Activated CD4-positive, alpha-beta T cell treated with anti-CD3 and anti-CD28 coated beads, Interleukin-2, Interleukin-4, amounts not matched to agents 100 ng/mL and 50 ng/mL, durations not matched to agents 16 hours and 8 hours (primary cell): ENCODE results near the gene HNRNPC.

Source experiments
- DNase-seq: peaks from one replicate; pipeline ENCODE4 v3.0.0-alpha.2; 2020; ENCODE audit warnings: low spot score

The HNRNPC gene

DNA sequence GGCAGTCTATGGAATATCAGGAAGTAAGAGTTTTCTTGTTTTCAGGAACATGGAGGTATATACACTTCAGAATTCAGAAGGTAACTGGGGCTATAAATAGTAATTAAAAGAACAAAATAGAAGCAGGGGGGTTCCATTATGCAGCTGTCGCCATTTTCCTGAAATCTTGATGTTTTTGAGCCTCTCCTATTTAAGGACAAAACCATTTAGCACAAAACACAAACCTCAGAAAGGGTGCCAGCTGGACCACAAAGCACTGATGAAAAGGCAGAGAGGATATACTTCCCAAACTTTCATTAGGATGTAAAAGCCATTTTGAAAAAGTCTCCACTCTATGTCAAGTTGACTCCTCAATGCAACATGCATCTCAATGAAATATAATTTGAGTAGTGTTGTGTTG, 59.2 kb downstream of the HNRNPC start:
- no peak for DNase-seq

DNA sequence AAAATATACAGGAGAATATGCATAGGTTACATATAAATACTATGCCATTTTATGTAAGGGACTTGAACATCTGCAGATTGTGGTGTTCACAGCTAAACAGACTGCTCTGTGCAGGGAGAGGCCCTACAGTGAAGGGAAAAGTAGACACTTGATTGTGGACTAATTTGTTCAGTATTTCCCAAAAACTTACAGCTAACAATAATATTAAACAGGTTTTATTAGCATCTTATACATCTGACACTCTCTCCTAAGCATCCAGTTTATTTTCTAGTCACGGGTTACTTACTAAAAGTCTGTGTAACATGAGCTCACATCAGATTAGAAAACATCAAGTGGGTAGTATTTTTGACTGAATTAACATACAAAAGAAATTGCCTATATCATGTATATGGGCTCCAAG, 60.1 kb downstream of the HNRNPC start:
- DNase-seq = no peak

DNA sequence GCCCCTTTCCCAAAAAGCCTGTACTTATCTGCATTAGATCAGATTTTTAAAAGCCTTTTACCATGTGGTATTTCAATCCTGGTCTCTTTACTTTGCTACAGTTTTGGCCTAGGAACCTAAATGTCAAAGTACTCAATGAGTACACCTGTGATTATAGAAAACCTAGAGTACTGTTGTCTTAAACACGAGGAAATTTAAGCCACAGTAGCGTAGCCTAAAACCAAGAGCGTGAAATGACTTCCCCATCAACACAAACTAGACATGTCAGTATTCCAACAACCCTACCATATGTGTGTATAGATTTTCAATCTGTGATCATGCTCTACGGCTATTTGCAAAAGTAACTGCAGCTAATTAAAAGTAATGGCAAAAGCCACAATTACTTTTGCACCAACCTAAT, 60.7 kb downstream of the HNRNPC start:
- no peak for DNase-seq

DNA sequence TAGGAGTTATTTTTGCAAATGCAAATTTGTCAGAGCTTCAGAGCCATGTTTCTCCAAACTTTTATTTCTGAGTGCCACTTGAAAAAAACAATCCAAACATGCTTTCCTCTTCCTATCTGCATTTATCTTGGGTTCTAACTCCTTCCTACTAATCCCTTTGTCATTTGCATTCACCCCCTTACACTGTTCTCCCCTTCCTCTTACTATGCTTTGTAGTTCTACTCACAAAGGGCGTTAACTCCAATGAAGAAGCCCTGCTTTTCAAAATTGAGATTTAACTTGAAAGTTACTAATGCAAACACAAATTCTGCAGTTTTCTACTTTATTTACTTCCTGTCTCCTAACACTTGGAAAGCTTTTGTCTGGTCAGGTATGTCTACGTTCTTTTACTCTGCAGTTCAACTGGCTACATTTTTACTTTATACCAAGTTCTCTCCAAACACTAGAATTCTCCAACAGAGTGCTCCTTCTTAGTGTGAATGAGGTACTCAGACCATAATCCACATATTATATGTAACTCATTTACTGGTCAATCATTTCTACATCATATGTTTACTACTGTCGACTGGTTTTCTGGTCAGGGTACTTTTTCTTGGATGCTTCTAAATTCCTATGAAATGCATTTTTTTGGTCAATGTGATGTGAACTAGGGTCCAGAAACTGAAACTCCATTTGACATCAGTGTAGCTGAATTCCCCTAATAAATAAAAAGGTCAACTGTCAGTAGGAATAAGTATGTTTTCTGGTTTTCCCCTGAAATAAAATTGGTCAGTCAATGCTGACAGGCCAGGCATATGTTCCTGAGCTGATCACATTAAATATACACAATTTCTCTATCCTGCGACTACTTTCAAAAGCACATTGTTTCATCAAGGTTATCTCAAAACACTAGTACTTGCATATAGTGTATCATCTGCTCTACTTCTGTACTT, 62.2 kb downstream of the HNRNPC start:
- DNase-seq = no peak

DNA sequence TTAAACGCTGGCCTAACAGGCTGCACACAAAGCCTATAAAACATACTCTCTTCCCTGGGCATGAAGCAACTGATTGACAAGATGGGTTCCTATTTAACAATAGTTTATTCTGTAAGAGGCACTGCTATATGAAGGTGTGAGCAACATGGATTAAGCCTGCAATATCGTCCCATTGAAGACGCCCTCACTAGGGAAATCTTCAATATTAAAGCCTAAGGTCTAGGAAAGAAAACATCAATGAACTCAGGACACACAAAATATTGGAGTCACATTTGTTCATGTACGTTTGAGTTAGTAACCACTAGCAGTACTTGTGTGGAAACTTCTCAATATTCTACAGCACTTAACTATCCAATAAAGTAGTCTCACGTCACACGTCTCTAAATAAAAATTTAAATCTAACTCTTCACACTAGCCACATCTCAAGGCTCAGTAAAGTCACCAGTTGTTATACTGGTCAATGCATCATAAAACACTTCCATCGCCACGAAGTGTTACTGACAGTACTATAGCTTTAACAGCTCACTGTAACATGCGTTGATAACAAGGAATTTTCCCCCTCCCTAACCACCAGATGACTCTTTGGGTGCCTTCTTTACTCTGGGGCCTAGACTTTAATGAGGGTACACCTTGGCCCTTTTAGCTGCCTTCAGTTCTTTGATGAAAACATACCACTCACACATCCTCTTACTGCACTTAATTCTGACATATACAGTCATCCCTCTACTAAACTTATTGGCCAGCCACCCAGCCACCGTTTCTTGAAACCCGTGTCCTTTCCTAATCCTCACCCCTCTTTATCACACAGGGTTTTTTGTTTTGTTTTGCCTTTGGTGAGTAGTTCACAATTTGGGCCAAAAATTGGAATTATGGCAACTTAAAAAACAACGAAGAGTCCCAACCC, 63.3 kb downstream of the HNRNPC start:
- DNase-seq = no peak

DNA sequence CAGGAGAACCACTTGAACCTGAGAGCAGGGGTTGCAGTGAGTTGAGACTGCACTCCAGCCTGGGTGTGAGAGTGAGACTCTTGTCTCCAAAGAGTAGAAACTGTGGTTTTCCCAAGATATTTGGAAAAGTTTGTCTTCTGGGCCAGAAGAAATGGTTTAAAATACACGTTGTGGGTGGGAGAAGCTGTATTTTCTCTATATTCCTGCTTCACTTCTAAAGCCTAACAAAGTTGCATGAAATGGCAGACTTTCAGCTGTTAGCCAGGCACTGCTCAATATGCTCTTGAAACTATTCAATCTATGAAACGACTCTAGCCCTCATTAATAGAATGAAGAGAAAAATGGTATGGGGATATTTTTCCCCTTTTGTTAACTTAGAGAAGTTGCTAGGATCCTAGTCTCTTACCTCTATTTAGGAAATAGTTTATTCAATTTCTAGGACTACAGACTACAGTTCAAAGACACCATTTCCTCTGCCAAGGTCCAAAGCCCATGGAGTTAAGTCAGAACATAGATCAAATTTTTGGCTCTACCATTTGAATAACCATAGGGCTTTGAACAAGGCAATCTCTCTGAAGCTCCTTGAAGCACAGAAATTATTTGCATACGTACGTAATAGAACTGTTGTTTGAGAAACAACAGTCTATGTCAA, 64.1 kb downstream of the HNRNPC start:
- no peak for DNase-seq

DNA sequence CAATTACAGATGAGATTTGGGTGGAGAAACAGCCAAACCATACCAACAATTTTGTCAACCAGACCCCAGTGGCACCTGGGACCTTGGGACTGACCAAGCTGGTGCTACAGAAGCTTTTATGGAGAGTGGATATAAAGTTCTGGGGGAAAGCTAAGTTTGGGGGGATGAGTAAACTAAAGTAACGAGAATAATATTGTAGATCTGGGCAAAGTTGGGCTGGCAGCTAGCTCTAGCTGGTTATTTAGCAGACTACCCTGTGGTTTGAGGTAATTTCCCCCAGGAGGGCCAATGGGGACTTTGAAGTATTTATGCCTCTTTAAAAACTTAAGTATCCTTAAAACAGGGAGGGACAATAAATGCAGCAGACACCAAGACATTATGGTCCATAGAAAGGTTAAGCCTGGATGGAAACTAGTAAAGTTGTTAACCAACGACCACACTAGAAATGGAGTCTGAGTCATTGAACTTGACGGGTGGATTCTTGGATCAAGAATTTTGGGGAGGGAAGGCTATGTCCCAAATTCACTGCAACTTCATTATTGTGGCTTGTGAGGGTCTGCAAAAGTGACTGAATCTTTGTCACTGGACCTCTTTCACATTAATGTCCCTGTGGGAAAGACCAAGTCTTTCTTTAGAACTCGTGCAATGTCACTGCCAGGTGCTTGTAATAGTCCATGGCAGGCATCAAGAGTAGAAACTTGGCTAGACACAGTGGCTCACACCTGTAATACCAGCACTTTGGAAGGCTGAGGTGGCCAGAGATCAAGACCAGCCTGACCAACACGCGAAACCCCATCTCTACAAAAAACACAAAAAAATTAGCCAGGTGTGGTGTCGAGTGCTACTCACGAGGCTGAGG, 64.8 kb downstream of the HNRNPC start:
- DNase-seq = no peak

DNA sequence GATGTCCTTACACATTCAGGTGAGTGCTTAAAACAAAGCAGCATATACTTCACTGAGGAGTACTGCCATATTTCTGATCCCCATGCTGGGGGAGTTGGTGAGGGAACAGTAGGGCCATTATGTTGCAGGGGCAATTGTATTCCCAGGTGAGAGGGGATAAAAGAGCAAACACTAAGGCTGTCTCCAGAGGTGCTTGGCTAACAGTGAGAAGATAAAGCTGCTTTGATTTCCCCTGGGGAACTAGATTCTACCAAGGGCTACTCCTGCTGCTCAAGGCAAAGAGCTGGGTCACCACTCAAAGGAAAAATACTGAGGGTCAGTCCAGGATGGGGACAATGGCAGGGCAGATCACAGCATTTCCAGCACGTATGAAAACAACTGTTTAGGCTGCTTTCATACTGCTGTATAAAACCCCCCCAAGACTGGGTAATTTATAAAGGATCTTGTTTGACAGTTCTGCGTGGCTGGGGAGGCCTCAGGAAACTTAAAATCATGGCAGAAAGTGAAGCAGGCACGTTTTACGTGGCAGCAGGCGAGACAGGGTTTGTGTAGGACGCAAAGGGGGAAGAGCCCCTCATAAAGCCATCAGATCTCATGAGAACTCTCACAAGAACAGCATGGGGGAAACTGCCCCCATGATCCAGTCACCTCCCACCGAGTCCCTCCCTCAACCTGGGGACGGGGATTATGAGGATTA, 65.6 kb downstream of the HNRNPC start:
- DNase-seq = no peak

DNA sequence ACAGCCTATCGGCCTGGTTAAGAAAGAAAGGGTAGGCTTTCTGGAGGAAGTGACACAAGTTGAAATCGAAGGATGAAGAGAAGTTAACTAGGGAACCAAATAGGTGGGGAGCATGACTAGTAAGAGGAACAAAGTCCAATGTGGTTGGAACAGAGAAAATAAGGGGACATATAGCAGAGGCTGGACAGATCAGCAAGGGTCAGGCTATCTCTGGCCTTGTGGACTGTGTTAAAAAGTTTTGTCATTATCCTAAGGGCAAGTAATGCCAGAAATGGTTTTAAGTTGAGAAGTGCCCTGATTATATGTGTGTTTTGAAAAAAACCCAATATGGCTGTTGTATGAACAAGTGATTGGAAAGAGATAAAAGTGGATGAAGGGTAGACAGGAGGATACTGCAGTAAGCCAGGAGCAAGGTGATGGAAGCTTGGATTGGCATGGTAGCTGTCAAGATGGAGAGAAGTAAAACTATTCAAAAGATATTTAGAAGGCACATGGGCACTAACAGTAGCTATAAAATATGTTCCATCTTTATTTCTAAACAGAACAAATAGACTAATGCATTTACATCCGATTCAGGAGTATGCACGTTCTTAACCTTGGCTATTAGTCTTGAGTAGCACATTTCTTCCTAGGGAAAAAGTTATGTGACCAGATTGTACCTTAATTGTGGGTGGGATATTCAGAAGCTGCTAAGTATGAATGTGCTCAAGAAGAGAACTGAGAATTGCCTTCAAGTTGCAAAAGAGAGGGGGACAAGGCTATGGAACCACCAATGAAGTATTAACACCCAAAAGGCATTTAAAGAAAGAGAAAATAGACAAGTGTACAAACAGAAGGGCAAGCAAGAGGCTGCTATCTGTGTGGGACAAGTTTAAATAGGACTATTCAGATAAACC, 66.5 kb downstream of the HNRNPC start:
- DNase-seq = no peak

DNA sequence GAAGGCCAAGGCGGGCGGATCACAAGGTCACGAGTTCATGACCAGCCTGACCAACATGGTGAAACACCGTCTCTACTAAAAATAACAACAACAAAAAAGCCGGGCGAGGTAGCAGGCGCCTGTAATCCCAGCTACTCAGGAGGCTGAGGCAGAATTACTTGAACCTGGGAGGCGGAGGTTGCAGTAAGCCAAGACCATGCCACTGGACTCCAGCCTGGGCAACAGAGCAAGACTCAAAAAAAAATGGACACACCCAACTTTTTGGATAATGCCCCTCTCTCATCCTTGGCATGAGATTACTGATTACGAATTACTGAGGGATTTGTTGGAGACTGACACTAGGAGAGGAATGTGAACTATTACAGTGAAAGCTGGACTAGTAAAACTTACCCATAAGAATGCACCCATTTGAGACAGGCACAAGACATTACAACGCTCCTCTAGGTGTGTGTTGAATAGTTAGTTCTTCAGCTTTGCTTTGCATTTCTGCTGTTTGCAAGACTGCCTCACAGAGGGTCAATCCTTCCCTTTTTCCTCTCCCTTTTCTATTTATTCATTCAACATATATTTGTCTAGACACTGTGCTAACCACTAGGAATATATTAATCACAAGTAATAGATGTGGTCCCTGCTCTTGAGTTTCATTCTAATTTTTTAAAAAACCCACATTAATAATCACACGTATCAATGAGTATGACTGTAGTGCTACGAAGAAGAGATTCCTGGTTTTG, 67.3 kb downstream of the HNRNPC start:
- no peak for DNase-seq

DNA sequence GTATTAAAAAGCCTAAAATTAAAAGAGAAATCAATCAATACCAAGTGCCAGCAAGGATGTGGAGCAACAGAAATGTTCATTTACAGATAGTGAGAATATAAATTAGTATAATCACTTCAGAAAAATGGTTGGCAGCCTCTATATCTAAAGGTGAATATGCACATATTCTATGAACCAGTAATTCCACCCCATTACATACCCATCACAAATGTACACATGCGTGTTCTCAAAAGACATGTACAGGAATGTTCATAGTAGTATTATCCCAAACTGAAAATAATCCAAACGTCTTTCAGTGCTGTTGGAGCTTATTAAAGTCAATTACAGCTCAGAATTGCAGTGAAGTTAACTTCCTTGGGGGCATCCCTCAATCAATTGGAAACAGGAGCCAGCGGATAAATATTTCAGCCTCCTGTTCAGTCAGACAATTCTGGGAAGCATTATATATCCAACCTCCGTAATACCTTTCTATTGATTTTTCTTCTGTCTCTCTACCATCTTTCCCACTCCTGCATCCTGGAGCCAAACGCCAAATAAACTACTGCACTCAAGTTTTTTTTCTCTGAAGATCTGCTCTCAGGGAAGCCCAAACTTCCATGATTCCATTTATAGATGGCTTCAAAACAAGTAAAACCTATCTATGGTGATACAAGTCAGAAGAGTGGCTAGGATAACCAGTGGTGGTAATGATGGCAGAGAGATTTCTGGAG, 68.3 kb downstream of the HNRNPC start:
- no peak for DNase-seq

DNA sequence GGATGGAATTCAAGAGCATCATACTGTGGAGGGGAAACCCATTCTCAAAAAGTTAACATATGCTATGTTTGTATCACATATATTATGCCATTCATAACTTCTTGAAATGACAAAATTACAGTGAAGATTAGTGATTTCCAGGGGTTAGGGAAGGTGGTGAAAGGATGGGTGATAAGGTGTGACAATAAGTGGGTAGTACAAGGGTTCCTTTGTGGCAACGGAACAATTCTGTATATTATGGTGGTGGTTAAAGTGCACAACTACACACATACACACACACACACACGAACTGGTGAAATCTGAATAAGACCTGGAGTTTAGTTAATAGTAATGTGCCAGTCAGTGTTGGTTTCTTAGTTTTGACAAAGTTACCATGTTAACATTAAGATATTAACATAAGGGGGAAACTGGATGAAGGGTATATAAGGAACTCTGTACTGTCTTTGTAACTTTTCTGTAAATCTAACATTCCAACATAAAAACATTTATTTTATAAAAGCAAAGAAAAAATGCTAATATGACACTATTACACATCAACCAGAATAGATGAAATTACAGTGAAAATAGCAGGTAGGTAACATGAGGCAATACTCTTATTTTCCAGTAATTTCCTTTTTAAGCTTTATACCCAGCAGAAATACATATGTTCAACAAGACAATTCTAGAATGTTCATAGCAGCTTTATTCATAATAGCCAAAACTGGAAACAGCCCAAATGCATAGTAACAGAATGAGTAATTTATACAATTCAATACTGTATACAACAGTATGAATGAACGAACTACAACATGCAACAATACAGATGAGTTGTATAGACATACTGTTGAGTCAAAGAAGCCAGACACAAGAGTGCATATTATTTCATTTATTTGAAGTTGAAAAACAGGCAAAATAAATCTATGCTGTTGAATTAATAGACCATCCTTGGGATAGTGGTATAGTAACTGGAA, 69.4 kb downstream of the HNRNPC start:
- DNase-seq = no peak

DNA sequence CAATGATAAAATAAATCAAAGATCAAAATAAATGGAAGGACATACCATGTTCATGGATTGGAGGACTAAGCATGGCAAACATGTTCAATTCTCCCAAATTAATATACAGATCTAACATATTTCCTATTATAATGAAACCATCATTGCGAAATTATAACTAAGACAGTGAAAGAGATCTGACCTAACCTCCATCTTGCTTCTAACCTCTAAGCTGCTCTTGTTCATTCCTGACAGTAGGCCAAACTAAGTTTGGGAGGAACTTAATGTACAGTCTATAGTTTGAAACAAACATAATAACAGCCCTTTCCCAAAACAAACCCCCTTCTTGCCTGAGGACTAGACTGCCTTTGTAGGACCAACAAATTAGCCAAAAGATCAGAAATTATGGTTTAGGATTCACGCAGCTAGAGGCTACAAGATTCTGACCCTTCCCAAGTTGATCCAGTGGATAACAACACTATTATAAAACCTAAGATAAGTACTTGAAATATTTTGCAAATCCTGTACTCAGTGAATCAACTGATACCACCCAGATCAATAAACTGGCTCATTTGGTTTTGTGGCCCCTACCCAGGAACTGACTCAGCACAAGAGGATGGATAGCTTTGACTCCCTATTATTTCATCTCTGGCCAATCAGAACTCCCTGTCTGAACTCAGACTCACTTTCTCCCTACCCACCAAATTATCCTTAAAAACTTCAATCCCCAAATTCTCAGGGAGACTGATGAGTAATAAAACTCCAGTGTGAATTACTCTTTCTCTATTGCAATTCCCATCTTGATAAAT, 71.6 kb downstream of the HNRNPC start:
- no peak for DNase-seq

DNA sequence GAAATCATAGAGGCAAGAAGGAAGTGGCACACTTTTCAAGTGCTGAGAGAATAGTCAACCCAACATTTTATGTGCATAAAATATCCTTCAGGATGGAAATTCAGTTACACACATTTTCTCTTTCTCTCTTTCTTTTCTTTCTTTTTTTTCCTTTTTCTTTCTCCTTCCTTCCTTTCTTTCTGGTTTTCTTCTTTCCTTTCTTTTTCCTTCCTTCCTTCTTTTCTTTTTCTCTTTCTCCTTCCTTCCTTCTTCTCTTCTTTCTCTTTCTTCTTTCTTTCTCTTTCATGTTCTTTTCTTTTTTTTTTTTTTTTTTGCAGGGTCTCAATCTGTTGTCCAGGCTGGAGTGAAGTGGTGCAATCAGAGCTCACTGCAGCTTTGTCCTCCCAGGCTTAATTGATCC, 74.6 kb downstream of the HNRNPC start:
- no peak for DNase-seq

DNA sequence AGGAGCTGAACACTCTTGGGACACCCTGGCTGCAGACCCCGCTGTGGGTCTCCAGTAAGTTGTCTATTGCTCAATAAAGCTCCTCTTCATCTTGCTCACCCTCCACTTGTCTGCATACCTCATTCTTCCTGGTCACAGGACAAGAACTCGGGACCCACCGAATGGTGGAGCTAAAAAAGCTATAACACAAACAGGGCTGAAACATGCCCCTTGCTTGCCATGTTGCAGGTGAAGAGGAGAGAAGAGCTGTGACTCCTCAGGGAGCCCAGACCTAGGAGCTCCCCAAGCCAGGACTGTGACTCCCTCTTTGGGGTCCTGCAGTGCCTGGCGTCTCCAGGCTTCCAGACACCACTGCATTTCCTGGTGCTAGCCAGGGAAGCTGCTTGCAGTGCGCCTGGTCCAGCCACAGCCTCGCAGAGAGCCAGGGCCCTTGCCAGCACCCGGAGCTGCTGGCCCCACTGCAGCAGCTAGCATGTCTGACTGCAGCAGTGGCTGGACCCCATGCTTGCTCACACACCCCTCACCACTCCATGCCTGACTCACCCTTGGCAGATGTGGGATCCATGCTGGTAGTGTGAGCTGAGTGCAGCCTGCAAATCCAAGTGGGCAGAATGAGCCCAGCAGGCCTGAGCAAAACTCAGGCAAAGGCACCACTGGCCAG, 76.2 kb downstream of the HNRNPC start:
- DNase-seq = no peak

DNA sequence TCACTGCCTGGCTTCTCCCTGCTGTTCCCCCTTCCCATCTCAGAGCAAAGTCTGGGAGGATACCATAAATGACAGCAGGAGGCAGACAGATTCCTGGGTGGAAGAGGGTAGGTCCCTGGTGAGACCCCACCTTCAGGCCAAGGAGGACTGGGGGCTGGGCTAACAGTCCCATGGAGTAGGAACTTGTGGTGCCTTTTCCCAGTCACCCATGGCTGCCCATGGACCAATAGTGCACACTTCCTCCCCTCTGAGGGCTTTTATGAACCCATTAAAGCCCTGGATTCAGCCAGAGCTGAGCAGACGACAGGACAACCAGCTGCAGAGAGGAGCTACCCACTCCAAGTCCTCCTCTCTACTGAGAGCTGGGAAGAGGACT, 76.8 kb downstream of the HNRNPC start:
- DNase-seq = no peak
